Keratinocyte (primary cell): ENCODE data around the gene PRR3. TPM values are rescaled to one million over a fixed set of nuclear protein-coding genes. Genes with fewer than 3 reads are reported as not detected.

Experiments
- DNase-seq: peaks from one replicate; pipeline ENCODE4 v3.0.0-alpha.2; 2011; ENCODE audit warnings: low read depth, missing footprints, low spot score
- FAIRE-seq: peaks from 2 replicates; lab custom pipeline; 2011; peaks lifted over from hg19 to GRCh38; lab: Jason Lieb, UNC
- H2AFZ ChIP-seq: 2 replicates; pipeline ENCODE4 v1.6.0; 2012; ENCODE audit warnings: low read length, control low read depth, inconsistent platforms; ENCODE audit not compliant: control insufficient read depth
- H3K27ac ChIP-seq: 2 replicates; pipeline ENCODE4 v1.5.1; 2011; ENCODE audit warnings: low read length; ENCODE audit not compliant: control insufficient read depth, insufficient read depth
- H3K27me3 ChIP-seq: 3 replicates; pipeline ENCODE4 v1.6.0; 2011; ENCODE audit warnings: low read length; ENCODE audit not compliant: control insufficient read depth, insufficient read depth; ENCODE audit errors: extremely low read depth
- H3K36me3 ChIP-seq, 2 experiments: 2 replicates in 1 of 2; 3 replicates in 1 of 2; pipeline ENCODE4 v1.5.1; 2011; ENCODE audit warnings: low read length in 2 of 2, mild to moderate bottlenecking in 1 of 2; ENCODE audit not compliant: control insufficient read depth in 2 of 2, insufficient read depth in 2 of 2; ENCODE audit errors: extremely low read depth in 1 of 2
- H3K4me1 ChIP-seq: 3 replicates; pipeline ENCODE4 v1.5.1; 2011; ENCODE audit warnings: low read length; ENCODE audit not compliant: control insufficient read depth, insufficient read depth; ENCODE audit errors: extremely low read depth
- H3K4me2 ChIP-seq: 3 replicates; pipeline ENCODE4 v1.6.0; 2011; ENCODE audit warnings: low read depth, low read length; ENCODE audit not compliant: control insufficient read depth, insufficient read depth; ENCODE audit errors: extremely low read depth
- H3K4me3 ChIP-seq, 3 experiments: fragments of 200-600 bp in 1 of 3; sonication (generic) in 1 of 3; 2 replicates in 2 of 3; 3 replicates in 1 of 3; pipeline ENCODE4 v1.5.1; 2011 to 2016; ENCODE audit warnings: low read length in 3 of 3, mild to moderate bottlenecking in 3 of 3, control low read depth in 2 of 3, inconsistent platforms in 1 of 3, low read depth in 1 of 3, mixed read lengths in 1 of 3, mixed run types in 1 of 3, moderate library complexity in 1 of 3; ENCODE audit not compliant: control insufficient read depth in 2 of 3, insufficient read depth in 2 of 3; ENCODE audit errors: extremely low read depth in 1 of 3
- H3K79me2 ChIP-seq: 2 replicates; pipeline ENCODE4 v1.6.0; 2012; ENCODE audit warnings: low read length; ENCODE audit not compliant: control insufficient read depth, insufficient read depth
- H3K9ac ChIP-seq: 3 replicates; pipeline ENCODE4 v1.6.0; 2011; ENCODE audit warnings: low read length; ENCODE audit not compliant: control insufficient read depth, insufficient read depth; ENCODE audit errors: extremely low read depth
- H3K9me1 ChIP-seq: 3 replicates; pipeline ENCODE4 v1.6.0; 2011; ENCODE audit warnings: low read length; ENCODE audit not compliant: control insufficient read depth, insufficient read depth; ENCODE audit errors: extremely low read depth
- H3K9me3 ChIP-seq: 2 replicates; pipeline ENCODE4 v1.5.1; 2012; ENCODE audit warnings: low read depth, low read length; ENCODE audit not compliant: control insufficient read depth
- H4K20me1 ChIP-seq: 3 replicates; pipeline ENCODE4 v1.6.0; 2011; ENCODE audit warnings: low read length; ENCODE audit not compliant: control insufficient read depth, insufficient read depth; ENCODE audit errors: extremely low read depth
- CTCF ChIP-seq, 3 experiments: IDR thresholded peaks in 1 of 3; conservative IDR thresholded peaks in 1 of 3; optimal IDR thresholded peaks in 1 of 3; 2 replicates in 2 of 3; 3 replicates in 1 of 3; pipeline versions ENCODE3 to v1.5.1; 2011; ENCODE audit warnings: low read length in 3 of 3, mild to moderate bottlenecking in 3 of 3, moderate library complexity in 2 of 3, control low read depth in 1 of 3, inconsistent platforms in 1 of 3; ENCODE audit not compliant: insufficient read depth in 2 of 3; ENCODE audit errors: extremely low read depth in 1 of 3
- EZH2 ChIP-seq: IDR thresholded peaks from one replicate; pipeline ENCODE4 v1.6.1; 2012; ENCODE audit warnings: inconsistent platforms, mild to moderate bottlenecking, low read length, moderate library complexity
- dilution Hi-C: fragments of 300-500 bp; cut with MboI; formaldehyde crosslinking; loops from one replicate; pipeline ENCODE4 v1.7.0; 2020; ENCODE audit warnings: low sequenced_read_pairs; ENCODE audit not compliant: extremely low pct_ligation_motif_present
- polyA plus RNA-seq, 5 experiments: library from polyadenylated mRNA; depleted of rRNA in 3 of 5; stranded (reverse) in 3 of 5; stranded (forward) in 1 of 5; unstranded in 1 of 5; fragments of >200 nt; gene quantifications; 1 replicate in 1 of 5; 2 replicates in 3 of 5; 3 replicates in 1 of 5; pipeline versions ENCODE4 v1.2.1 to v1.2.3, GENCODE V29; 2011 to 2012; ENCODE audit warnings: missing spikeins in 2 of 5, low read depth in 1 of 5, low replicate concordance in 1 of 5

Gene PRR3
- polyA plus RNA-seq, 1 donor (not counting 4 experiments of a cell fraction or from before 2014, with no cell fraction given) = 6.1 TPM

- no peak overlapping the region for H3K27ac ChIP-seq
- no peak overlapping the region for H3K9ac ChIP-seq
- H3K79me2 ChIP-seq = peaks cover 45% of the 10 kb centered on the region
- TF ChIP-seq EZH2 (no peak), CTCF (optimal IDR thresholded peaks at IDR 0.05 in 1 of 3, IDR thresholded peaks at IDR 0.05 in 1 of 3, conservative IDR thresholded peaks at IDR 0.05 in 1 of 3; ENCODE audit: extremely low read depth in 1 of 3, insufficient read depth in 2 of 3, low read length in 3 of 3) (no peak)
- FAIRE-seq (no peak), DNase-seq (no peak)
- H3K4me3 ChIP-seq = no peak overlapping the region
- H3K4me2 ChIP-seq = no peak overlapping the region
- no peaks in the 10 kb centered on the region for H3K27me3 ChIP-seq
- peaks cover 31 to 36% of the 10 kb centered on the region in 2 experiments for H3K36me3 ChIP-seq
- peaks cover 14% of the 10 kb centered on the region for H4K20me1 ChIP-seq
- H3K4me1 ChIP-seq = peaks cover 8% of the 10 kb centered on the region
- dilution Hi-C loops = no loop called here
- H3K9me3 ChIP-seq = no peaks in the 10 kb centered on the region
- H3K9me1 ChIP-seq = peaks cover 2% of the 10 kb centered on the region
- H2AFZ ChIP-seq = no peak overlapping the region
These were observed 21.0 kb downstream of the PRR3 start for GRCh38 chr6:30578051-30578450.

DNA sequence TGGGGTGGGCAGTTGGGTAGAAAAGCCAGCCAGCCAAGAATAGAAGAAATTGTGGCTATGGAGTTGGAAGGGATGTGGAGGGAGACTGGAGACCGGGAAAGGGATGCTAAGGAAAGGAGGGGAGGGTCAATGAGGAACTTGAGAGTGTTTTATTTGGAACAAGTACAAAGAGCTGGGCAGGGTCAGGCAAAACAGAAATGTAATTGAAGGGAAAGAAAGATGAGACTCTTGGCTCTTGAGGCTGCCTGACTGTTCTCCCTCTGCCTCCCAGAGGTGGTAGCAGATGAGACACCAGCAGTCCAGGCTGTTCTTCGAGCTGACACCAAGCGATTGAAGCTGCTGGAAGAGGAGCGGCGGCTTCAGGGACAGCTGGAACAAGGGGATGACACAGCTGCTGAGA is 26.8 kb downstream of the PRR3 start:
- H4K20me1 ChIP-seq = no peaks in the 10 kb centered on the region
- H3K79me2 ChIP-seq = peaks cover 2% of the 10 kb centered on the region
- no peaks in the 10 kb centered on the region for H3K27me3 ChIP-seq
- FAIRE-seq (no peak), DNase-seq (no peak)
- no peaks in the 10 kb centered on the region for H3K4me1 ChIP-seq
- no peak overlapping the region for H2AFZ ChIP-seq
- TF ChIP-seq CTCF (optimal IDR thresholded peaks at IDR 0.05 in 1 of 3, IDR thresholded peaks at IDR 0.05 in 1 of 3, conservative IDR thresholded peaks at IDR 0.05 in 1 of 3; ENCODE audit: extremely low read depth in 1 of 3, insufficient read depth in 2 of 3, low read length in 3 of 3) = no peak
- TF ChIP-seq EZH2 = no peak
- H3K9me1 ChIP-seq = peaks cover 2% of the 10 kb centered on the region
- H3K9me3 ChIP-seq = no peaks in the 10 kb centered on the region
- dilution Hi-C loops = no loop called here
- no peak overlapping the region for H3K4me3 ChIP-seq
- H3K9ac ChIP-seq = no peak overlapping the region
- H3K4me2 ChIP-seq = no peak overlapping the region
- peaks cover 52 to 56% of the 10 kb centered on the region in 2 experiments for H3K36me3 ChIP-seq
- no peak overlapping the region for H3K27ac ChIP-seq
